Stimulated activated CD4-positive, alpha-beta T cell treated with anti-CD3 and anti-CD28 coated beads, Interleukin-4, amount 100 ng/mL, for 24 hours (primary cell): ENCODE results near the gene CCL8.

Experiments
- DNase-seq: peaks from one replicate; pipeline ENCODE4 v3.0.0-alpha.2; 2020

The CCL8 gene

GRCh38 chr17:34319039-34319483 is at the start of gene CCL8:
TSS of gene CCL8 (plus strand) at chr17:34319435. CDS start at chr17:34319502, 67 bp downstream.
- no peak for DNase-seq

GRCh38 chr17:34269969-34270368 is 49.3 kb upstream of the CCL8 start, which contains the start of gene CCL7:
TSS of gene CCL7 (plus strand) at chr17:34270221. CDS start at chr17:34270291, 70 bp downstream.
- DNase-seq, result no peak

- DNase-seq, result no peak
These were observed 43.4 kb upstream of the CCL8 start for GRCh38 chr17:34275881-34276280.

- DNase-seq, result no peak
These were observed 42.4 kb upstream of the CCL8 start for GRCh38 chr17:34276826-34277225.

- no peak for DNase-seq
These were observed 35.7 kb upstream of the CCL8 start for GRCh38 chr17:34283571-34283970.

GRCh38 chr17:34285286-34285792 is 33.9 kb upstream of the CCL8 start, which contains the start of gene CCL11:
TSS of gene CCL11 (plus strand) at chr17:34285742. CDS start at chr17:34285809, 67 bp downstream.
- DNase-seq, result no peak

- no peak for DNase-seq
These were observed 31.4 kb upstream of the CCL8 start for GRCh38 chr17:34287875-34288274.

- DNase-seq, result no peak
These were observed 28.6 kb upstream of the CCL8 start for GRCh38 chr17:34290586-34290985.

- DNase-seq, result no peak
These were observed 27.4 kb upstream of the CCL8 start for GRCh38 chr17:34291721-34292348.

GRCh38 chr17:34299027-34299426 is 20.2 kb upstream of the CCL8 start:
- no peak for DNase-seq

GRCh38 chr17:34299956-34300577 is 19.2 kb upstream of the CCL8 start:
- DNase-seq, result no peak

GRCh38 chr17:34300652-34301370 is 18.4 kb upstream of the CCL8 start:
- DNase-seq, result no peak

GRCh38 chr17:34301986-34302385 is 17.2 kb upstream of the CCL8 start:
- no peak for DNase-seq

- DNase-seq, result no peak
These were observed 16.6 kb upstream of the CCL8 start for GRCh38 chr17:34302636-34303035.

GRCh38 chr17:34303606-34304005 is 15.6 kb upstream of the CCL8 start:
- no peak for DNase-seq

- no peak for DNase-seq
These were observed 14.2 kb upstream of the CCL8 start for GRCh38 chr17:34305061-34305460.

- no peak for DNase-seq
These were observed 13.6 kb upstream of the CCL8 start for GRCh38 chr17:34305606-34306005.

GRCh38 chr17:34306466-34306865 is 12.8 kb upstream of the CCL8 start:
- no peak for DNase-seq

- DNase-seq, result no peak
These were observed 12.1 kb upstream of the CCL8 start for GRCh38 chr17:34307110-34307509.

- no peak for DNase-seq
These were observed 10.9 kb upstream of the CCL8 start for GRCh38 chr17:34308371-34308770.

- no peak for DNase-seq
These were observed 7.9 kb upstream of the CCL8 start for GRCh38 chr17:34311291-34311690.

- DNase-seq, result no peak
These were observed 7.2 kb upstream of the CCL8 start for GRCh38 chr17:34312080-34312479.

GRCh38 chr17:34313164-34313563 is 6.1 kb upstream of the CCL8 start:
- no peak for DNase-seq

GRCh38 chr17:34314279-34314678 is 5.0 kb upstream of the CCL8 start:
- DNase-seq, result no peak
